Hepatocyte (in vitro differentiated cells): Measurements from ENCODE around the gene SPAG16. TPM values are rescaled to one million over a fixed set of nuclear protein-coding genes. Genes with fewer than 3 reads are reported as not detected.

Experiments used
- DNase-seq: peaks from one replicate; pipeline ENCODE4 v3.0.0-alpha.2; 2016; ENCODE audit warnings: low spot score
- H2AFZ ChIP-seq: fragments of 200-600 bp; sonication (generic); 2 replicates; pipeline ENCODE4 v1.6.0; 2016; ENCODE audit warnings: antibody characterized with exemption, mild to moderate bottlenecking
- H3K27ac ChIP-seq: fragments of 200-600 bp; sonication (generic); 2 replicates; pipeline ENCODE4 v1.5.1; 2016; ENCODE audit warnings: mild to moderate bottlenecking
- H3K27me3 ChIP-seq: fragments of 200-600 bp; sonication (generic); 2 replicates; pipeline ENCODE4 v1.6.1; 2016
- H3K36me3 ChIP-seq: fragments of 200-600 bp; sonication (generic); replicated peaks from 2 replicates; pipeline ENCODE4 v1.5.1; 2016; ENCODE audit warnings: low read depth; ENCODE audit not compliant: insufficient read depth
- H3K4me1 ChIP-seq: fragments of 200-600 bp; sonication (generic); 2 replicates; pipeline ENCODE4 v1.5.1; 2016; ENCODE audit warnings: mild to moderate bottlenecking, moderate library complexity; ENCODE audit not compliant: insufficient read depth
- H3K4me2 ChIP-seq: fragments of 200-600 bp; sonication (generic); 2 replicates; pipeline ENCODE4 v1.6.0; 2016
- H3K4me3 ChIP-seq: fragments of 200-600 bp; sonication (generic); 2 replicates; pipeline ENCODE4 v1.5.1; 2016; ENCODE audit warnings: mild to moderate bottlenecking
- H3K79me2 ChIP-seq: fragments of 200-600 bp; sonication (generic); 2 replicates; pipeline ENCODE4 v1.6.0; 2017; ENCODE audit warnings: mild to moderate bottlenecking
- H3K9me2 ChIP-seq: fragments of 200-600 bp; sonication (generic); replicated peaks from 2 replicates; pipeline ENCODE4 v1.6.0; 2017; ENCODE audit warnings: mild to moderate bottlenecking; ENCODE audit not compliant: insufficient read depth
- H3K9me3 ChIP-seq: fragments of 200-600 bp; sonication (generic); 2 replicates; pipeline ENCODE4 v1.5.1; 2016; ENCODE audit warnings: low read depth, mild to moderate bottlenecking
- H4K20me1 ChIP-seq: fragments of 200-600 bp; sonication (generic); 2 replicates; pipeline ENCODE4 v1.6.0; 2016; ENCODE audit warnings: mild to moderate bottlenecking; ENCODE audit not compliant: insufficient read depth, poor library complexity, severe bottlenecking
- CTCF ChIP-seq: fragments of 200-600 bp; sonication (generic); IDR thresholded peaks from 2 replicates; pipeline ENCODE4 v1.5.1; 2016; ENCODE audit warnings: antibody characterized with exemption, mild to moderate bottlenecking; ENCODE audit not compliant: poor library complexity
- EZH2 ChIP-seq: fragments of 200-600 bp; sonication (generic); IDR thresholded peaks from 2 replicates; pipeline ENCODE4 v1.6.1; 2016; ENCODE audit warnings: antibody characterized with exemption, mild to moderate bottlenecking, borderline replicate concordance
- EZH2phosphoT487 ChIP-seq: fragments of 200-600 bp; sonication (generic); IDR thresholded peaks from one replicate; pipeline ENCODE4 v1.6.1; 2018; ENCODE audit warnings: antibody characterized with exemption, mild to moderate bottlenecking, low read depth, moderate library complexity; ENCODE audit not compliant: unreplicated experiment, severe bottlenecking
- WGBS: methylation state at CpG from one replicate; pipeline ENCODE4 v1.1.6; 2016; ENCODE audit warnings: low lambda C conversion rate; ENCODE audit errors: missing lambda C conversion rate; 5-methylcytosine and 5-hydroxymethylcytosine counted together
- polyA plus RNA-seq: library from polyadenylated mRNA; unstranded; fragments of >200 nt; fragmentation: Nextera tagmentation; extraction: Ambion mirVana; gene quantifications from 2 replicates; pipeline ENCODE4 v1.2.1, GENCODE V29; 2016
- total RNA-seq: library from RNA; depleted of rRNA; stranded (reverse); fragments of >200 nt; gene quantifications from 2 replicates; pipeline ENCODE4 v1.2.3, GENCODE V29; 2014

The SPAG16 gene
- total and polyA plus RNA-seq, 2 experiments from 2014 or later, result 52.1 to 56.9 TPM

DNA sequence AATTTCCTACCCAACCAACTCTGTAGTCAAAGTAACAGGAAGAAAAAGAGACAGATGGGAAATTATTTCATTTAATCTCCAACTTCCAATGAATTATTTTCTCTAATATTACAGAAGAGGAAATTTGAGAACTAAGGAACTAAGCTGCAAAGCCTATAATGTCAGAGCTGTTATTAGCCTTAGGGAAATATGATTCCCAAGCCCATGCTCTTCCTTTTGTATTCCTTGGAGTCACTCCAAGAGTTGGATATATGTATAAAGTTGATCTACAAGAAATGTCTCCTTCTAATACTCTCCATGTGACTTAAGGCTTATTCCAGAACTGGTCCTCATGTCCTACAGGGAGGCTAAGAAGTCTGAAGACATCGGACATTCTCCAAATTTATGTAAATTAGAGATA is 1095.0 kb downstream of the SPAG16 start:
- Histone ChIP-seq H3K79me2 (no peaks in the 10 kb centered on the region), H3K27ac (no peak overlapping the region), H3K4me3 (no peak overlapping the region), H3K27me3 (no peaks in the 10 kb centered on the region), H3K36me3 (no peaks in the 10 kb centered on the region), H3K4me2 (no peak overlapping the region), H3K4me1 (no peaks in the 10 kb centered on the region), H2AFZ (no peak overlapping the region), H3K9me2 (no peaks in the 10 kb centered on the region), H3K9me3 (no peaks in the 10 kb centered on the region), H4K20me1 (no peaks in the 10 kb centered on the region)
- TF ChIP-seq EZH2phosphoT487 (no peak), EZH2 (no peak), CTCF (no peak)
- no peak for DNase-seq
- WGBS, result 96% methylated on average over 1 of the region's 1 CpG

DNA sequence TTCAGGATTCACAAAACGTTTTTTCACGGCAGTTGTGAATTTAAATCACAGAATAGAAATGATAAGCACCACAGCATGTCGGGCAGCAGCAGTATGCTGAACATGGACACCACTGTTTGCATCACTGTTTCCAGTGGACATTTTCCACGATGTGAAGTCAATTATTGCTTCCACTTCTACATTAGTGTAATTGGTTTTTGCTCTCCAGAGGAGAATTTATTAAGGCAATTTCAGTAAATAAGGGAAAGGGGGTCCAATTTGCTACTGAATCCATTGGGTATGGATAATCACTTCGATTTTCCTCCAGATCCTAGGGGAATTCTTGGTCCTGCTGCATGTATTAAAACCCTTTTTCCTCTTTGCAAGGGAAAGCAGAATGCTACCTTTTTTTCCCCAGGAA is 1096.4 kb downstream of the SPAG16 start:
- H2AFZ ChIP-seq, result no peak overlapping the region
- no peaks in the 10 kb centered on the region for H3K9me2 ChIP-seq
- no peaks in the 10 kb centered on the region for H3K79me2 ChIP-seq
- no peaks in the 10 kb centered on the region for H3K36me3 ChIP-seq
- no peak overlapping the region for H3K27ac ChIP-seq
- 81% methylated on average over 5 of the region's 5 CpGs for WGBS
- no peaks in the 10 kb centered on the region for H3K9me3 ChIP-seq
- no peak overlapping the region for H3K4me3 ChIP-seq
- no peak overlapping the region for H3K4me2 ChIP-seq
- no peaks in the 10 kb centered on the region for H4K20me1 ChIP-seq
- no peak for DNase-seq
- TF ChIP-seq EZH2 (no peak), EZH2phosphoT487 (no peak), CTCF (no peak)
- H3K27me3 ChIP-seq, result no peaks in the 10 kb centered on the region
- H3K4me1 ChIP-seq, result no peaks in the 10 kb centered on the region

- H3K4me2 ChIP-seq, result no peak overlapping the region
- WGBS, result 68% methylated on average over 2 of the region's 2 CpGs
- H3K4me3 ChIP-seq, result no peak overlapping the region
- H3K9me2 ChIP-seq, result no peaks in the 10 kb centered on the region
- no peaks in the 10 kb centered on the region for H4K20me1 ChIP-seq
- no peak overlapping the region for H2AFZ ChIP-seq
- H3K79me2 ChIP-seq, result no peaks in the 10 kb centered on the region
- H3K27me3 ChIP-seq, result no peaks in the 10 kb centered on the region
- no peak for DNase-seq
- no peaks in the 10 kb centered on the region for H3K4me1 ChIP-seq
- H3K36me3 ChIP-seq, result no peaks in the 10 kb centered on the region
- H3K27ac ChIP-seq, result no peak overlapping the region
- no peaks in the 10 kb centered on the region for H3K9me3 ChIP-seq
- no peak for TF ChIP-seq CTCF
- TF ChIP-seq EZH2phosphoT487, result no peak
- TF ChIP-seq EZH2, result no peak
These were observed 1098.0 kb downstream of the SPAG16 start for GRCh38 chr2:214382229-214382628.

- H4K20me1 ChIP-seq, result no peaks in the 10 kb centered on the region
- no peaks in the 10 kb centered on the region for H3K9me2 ChIP-seq
- 92% methylated on average over 2 of the region's 2 CpGs for WGBS
- H2AFZ ChIP-seq, result no peak overlapping the region
- H3K79me2 ChIP-seq, result no peaks in the 10 kb centered on the region
- H3K9me3 ChIP-seq, result no peaks in the 10 kb centered on the region
- no peak overlapping the region for H3K27ac ChIP-seq
- TF ChIP-seq EZH2phosphoT487, result no peak
- TF ChIP-seq CTCF, result no peak
- TF ChIP-seq EZH2, result no peak
- no peaks in the 10 kb centered on the region for H3K36me3 ChIP-seq
- no peak for DNase-seq
- H3K4me1 ChIP-seq, result no peaks in the 10 kb centered on the region
- H3K4me3 ChIP-seq, result no peak overlapping the region
- no peak overlapping the region for H3K4me2 ChIP-seq
- no peaks in the 10 kb centered on the region for H3K27me3 ChIP-seq
These were observed 1102.5 kb downstream of the SPAG16 start for GRCh38 chr2:214386720-214387119.
